GM21423 (cell line): ENCODE data around the gene CPA5.

Source experiments
- ATAC-seq: cut with Tn5 transposase; IDR thresholded peaks from one replicate; pipeline ENCODE4 v1.9.1; 2021; ENCODE audit warnings: mild to moderate bottlenecking, moderate library complexity; ENCODE audit not compliant: unreplicated experiment

CPA5 gene

DNA sequence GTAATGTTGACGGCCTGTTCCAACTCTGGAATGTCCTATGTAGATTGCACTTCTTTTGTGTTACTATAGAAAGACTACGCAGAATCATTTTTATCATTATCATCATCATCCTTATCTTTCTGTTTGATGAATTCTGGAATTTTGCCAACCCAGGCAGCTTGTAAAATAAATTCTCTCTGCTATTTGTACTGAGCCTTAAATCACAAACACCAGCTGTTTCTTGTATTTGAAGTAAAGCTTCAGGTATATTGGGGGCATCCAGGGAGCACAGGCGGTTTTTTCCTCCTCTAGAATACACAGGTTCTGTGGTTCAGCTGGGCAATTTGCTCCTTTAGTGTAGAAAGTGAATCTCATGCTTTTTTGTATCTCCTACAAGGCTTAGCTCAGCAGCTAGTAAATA, 14.9 kb upstream of the CPA5 start:
- no peak for ATAC-seq

GRCh38 chr7:130332259-130333053, 12.2 kb upstream of the CPA5 start:
- no peak for ATAC-seq

- ATAC-seq, result no peak
Measured at GRCh38 chr7:130333832-130334231, 10.8 kb upstream of the CPA5 start.

DNA sequence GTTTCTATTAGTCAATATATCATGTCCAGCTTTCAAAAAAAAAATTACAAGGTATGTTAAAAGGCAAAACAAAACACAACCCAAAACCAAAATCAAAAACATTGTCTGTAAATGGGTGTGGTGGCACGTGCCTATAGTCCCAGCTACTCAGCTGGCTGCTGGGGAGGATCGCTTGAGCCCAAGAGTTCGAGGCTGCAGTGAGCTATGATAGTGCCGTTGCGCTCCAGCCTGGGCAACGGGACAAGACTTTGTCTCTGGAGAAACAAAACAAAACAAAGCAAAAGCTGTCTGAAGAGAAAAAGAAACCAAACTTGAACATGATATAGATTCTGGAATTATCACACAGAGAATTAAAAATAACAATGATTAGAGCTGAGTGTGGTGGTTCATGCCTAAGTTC, 10.3 kb upstream of the CPA5 start:
- ATAC-seq, result no peak

- no peak for ATAC-seq
Measured at GRCh38 chr7:130337410-130337971, 7.1 kb upstream of the CPA5 start.

DNA sequence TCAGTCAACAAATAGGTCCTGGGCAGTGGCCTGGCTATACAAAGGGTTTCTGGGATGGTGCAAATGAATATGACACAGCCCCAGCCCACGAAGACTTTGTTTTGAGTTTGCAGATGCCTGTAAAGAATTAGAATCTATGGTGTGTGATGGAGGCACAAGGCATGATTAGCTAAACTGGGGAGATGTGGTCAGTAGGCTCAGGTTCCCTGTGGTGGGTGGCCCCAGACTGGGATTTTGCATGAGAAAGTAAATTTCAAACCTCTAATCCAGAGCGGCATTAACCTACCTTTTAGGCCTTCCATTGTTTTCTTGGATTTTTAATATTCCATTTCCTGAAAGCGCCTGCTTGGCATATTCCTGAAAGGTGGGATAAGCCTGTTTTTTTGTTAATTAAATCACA, 6.4 kb upstream of the CPA5 start:
- no peak for ATAC-seq

GRCh38 chr7:130341882-130342281, 2.7 kb upstream of the CPA5 start:
- no peak for ATAC-seq

GRCh38 chr7:130342701-130343380, 1.8 kb upstream of the CPA5 start:
- ATAC-seq, result no peak

- ATAC-seq, result no peak
Measured at GRCh38 chr7:130345136-130345535, 520 bp downstream of the CPA5 start.

DNA sequence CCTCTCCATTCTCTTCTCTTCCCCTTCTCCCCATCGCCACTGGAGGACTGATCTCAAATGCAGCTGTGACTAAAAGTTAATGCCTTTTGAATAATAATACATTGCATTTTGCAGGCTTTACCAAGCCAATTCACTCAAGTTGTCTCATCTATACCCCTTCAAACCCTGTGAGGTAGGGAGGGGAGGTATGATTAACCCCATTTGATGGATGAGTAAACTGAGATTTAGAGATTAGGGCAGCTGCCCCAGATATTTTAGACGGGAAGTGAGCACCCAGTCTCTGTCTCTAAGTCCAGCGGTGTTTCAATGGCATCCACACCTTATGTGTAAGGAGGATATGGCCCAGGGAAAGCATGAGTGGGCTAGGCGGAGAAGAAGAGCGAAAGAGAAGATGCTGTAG, 1.1 kb downstream of the CPA5 start:
- ATAC-seq, result no peak

- ATAC-seq, result no peak
Measured at GRCh38 chr7:130346177-130346905, 1.7 kb downstream of the CPA5 start.

- no peak for ATAC-seq
Measured at GRCh38 chr7:130346941-130347340, 2.3 kb downstream of the CPA5 start.

- ATAC-seq, result no peak
Measured at GRCh38 chr7:130349911-130350782, 5.5 kb downstream of the CPA5 start.

DNA sequence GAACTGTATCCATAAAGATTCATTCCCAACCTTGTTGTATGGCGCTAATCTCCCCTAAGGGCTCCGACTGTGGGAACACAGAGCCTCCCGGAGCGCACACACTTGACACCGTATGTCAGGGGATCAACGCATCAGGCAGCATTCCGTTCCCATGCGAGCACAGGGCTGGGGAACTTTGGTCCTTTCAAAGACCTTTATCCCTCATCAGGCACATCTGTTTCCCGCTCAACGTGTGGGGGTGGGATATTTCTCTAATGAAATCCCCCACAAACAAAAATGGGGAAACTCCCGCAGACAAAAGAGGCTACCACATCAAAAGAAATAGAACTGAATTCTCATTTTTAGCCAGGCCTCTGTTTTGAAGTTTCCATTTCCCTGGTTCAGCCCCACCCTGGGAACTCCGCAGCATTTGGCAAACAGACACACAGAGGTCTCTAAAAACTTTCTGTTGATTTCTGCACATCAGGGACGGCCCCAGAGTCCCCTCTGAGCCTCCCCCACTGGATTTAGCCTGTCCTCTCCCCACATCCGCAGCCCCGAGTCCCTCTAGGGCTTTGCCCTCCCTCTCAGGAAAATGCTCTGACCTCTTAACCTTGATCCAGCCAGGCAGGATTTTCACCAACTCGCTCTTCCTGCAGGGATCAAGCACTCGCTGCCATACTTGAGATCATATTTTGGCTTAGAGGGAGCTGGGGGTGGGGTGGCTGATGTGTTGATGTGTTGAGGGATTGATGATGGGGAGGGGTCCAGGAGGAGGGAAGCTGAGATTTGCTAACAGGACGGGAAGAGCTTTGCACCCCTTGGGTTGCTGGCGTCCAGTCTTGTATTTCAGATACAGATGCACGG, 6.6 kb downstream of the CPA5 start:
- ATAC-seq, result no peak

- ATAC-seq, result no peak
Measured at GRCh38 chr7:130351791-130352090, 7.1 kb downstream of the CPA5 start.

DNA sequence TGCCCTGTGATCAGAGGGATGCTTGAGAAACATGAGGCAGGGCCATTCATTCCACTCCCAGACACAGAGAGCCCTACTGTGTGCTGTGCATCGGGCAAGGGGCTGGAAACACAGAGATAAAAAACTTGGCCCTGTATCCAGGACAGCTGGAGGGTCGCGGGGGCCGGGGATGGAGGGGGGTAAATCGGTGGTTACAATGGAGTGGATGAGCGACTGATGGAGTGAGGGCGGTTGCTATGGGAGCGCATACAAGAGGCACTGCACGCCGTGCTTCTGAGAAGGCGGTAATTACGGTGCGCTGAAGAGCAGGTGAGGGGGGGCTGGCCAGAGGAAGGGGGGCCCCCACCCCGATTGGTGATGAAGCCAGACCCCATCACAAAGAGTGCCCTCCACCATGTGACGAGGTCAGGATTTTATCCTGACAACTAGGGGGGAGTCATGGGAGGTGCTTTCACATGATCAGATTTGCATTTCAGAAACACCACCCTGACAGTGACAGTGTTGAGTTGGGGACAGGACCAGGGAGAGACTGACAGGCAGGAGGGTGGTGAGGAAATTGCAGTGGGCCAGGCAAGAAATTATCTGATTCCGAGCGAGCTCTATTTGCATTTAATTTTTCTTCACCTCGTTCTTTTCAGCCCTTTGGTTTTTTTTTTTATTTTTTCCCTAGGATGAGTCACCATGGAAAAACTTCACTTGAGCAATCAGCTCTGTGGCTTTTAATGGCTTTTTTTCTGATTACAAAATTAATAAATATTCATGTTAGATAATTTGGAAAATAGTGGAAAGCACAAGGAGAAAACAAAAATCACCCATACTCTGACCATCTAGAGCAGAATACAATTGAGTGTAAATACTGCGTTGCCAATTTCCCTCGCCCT, 7.8 kb downstream of the CPA5 start:
- no peak for ATAC-seq

- no peak for ATAC-seq
Measured at GRCh38 chr7:130353196-130353595, 8.6 kb downstream of the CPA5 start.

GRCh38 chr7:130356121-130356875, 11.7 kb downstream of the CPA5 start:
- ATAC-seq, result no peak
